IMR-90 (cell line): ENCODE results near the gene HOOK1. TPM values are rescaled to one million over a fixed set of nuclear protein-coding genes. Genes with fewer than 3 reads are reported as not detected.

Experiments
- ATAC-seq: fragments of 200-7000 bp; cut with Tn5 transposase; 2 replicates; pipeline ENCODE4 v1.9.1; 2020; ENCODE audit warnings: low read depth, mild to moderate bottlenecking, moderate library complexity
- BruUV-seq: library from RNA; stranded (reverse); fragments of 400-500 nt; replicated peaks from 2 replicates; lab custom pipeline; 2021; lab: Mats Ljungman, UMichigan
- CTCF ChIA-PET: fragments of 300-600 bp; formaldehyde crosslinking; extraction: SDS; loops from one replicate; lab custom pipeline; 2021; ENCODE audit warnings: antibody characterized with exemption; lab: Yijun Ruan, JAX
- POLR2A ChIA-PET: fragments of 300-600 bp; sonication (Branson Sonifier 250); formaldehyde crosslinking; loops from one replicate; lab custom pipeline; 2022; ENCODE audit warnings: antibody characterized with exemption; ENCODE audit not compliant: unreplicated experiment; lab: Charles Lee
- DNase-seq: peaks from one replicate; pipeline ENCODE4 v3.0.0; 2013
- H2AFZ ChIP-seq: replicated peaks from 2 replicates; pipeline ENCODE3; 2013; ENCODE audit warnings: low read length, mild to moderate bottlenecking; ENCODE audit not compliant: poor library complexity
- H2AK5ac ChIP-seq: 2 replicates; pipeline ENCODE4 v1.6.1; 2013; ENCODE audit warnings: low read depth, low read length, inconsistent platforms
- H2AK9ac ChIP-seq: replicated peaks from 2 replicates; pipeline ENCODE3; 2013; ENCODE audit warnings: mild to moderate bottlenecking, low read depth, low read length, moderate library complexity; ENCODE audit not compliant: poor library complexity
- H2BK120ac ChIP-seq: 2 replicates; pipeline ENCODE4 v1.6.1; 2013; ENCODE audit warnings: low read depth, low read length, inconsistent platforms
- H2BK15ac ChIP-seq: 3 replicates; pipeline ENCODE4 v1.6.1; 2013; ENCODE audit warnings: low read depth, low read length, inconsistent platforms
- H2BK20ac ChIP-seq: 2 replicates; pipeline ENCODE4 v1.6.1; 2013; ENCODE audit warnings: low read depth, mild to moderate bottlenecking, inconsistent platforms, low read length, moderate library complexity
- H2BK5ac ChIP-seq: 2 replicates; pipeline ENCODE4 v1.6.1; 2013; ENCODE audit warnings: mild to moderate bottlenecking, low read depth, low read length, inconsistent platforms; ENCODE audit not compliant: poor library complexity, severe bottlenecking
- H3K14ac ChIP-seq: replicated peaks from 2 replicates; pipeline ENCODE4 v1.6.1; 2013; ENCODE audit warnings: low read depth, low read length, inconsistent platforms
- H3K18ac ChIP-seq: 2 replicates; pipeline ENCODE4 v1.6.1; 2013; ENCODE audit warnings: low read depth, low read length, control low read depth
- H3K23ac ChIP-seq: 2 replicates; pipeline ENCODE4 v1.6.1; 2013; ENCODE audit warnings: low read depth, low read length, inconsistent platforms
- H3K27ac ChIP-seq: 2 replicates; pipeline ENCODE4 v1.5.1; 2013; ENCODE audit warnings: mild to moderate bottlenecking, control low read depth, low read length; ENCODE audit not compliant: insufficient read depth
- H3K27me3 ChIP-seq: 2 replicates; pipeline ENCODE4 v1.6.1; 2013; ENCODE audit warnings: low read length; ENCODE audit not compliant: control insufficient read depth, insufficient read depth
- H3K36me3 ChIP-seq: 2 replicates; pipeline ENCODE4 v1.6.1; 2013; ENCODE audit warnings: low read length, mixed read lengths; ENCODE audit not compliant: control insufficient read depth, insufficient read depth
- H3K4ac ChIP-seq: 2 replicates; pipeline ENCODE4 v1.6.1; 2013; ENCODE audit warnings: low read depth, low read length, inconsistent platforms
- H3K4me1 ChIP-seq: 2 replicates; pipeline ENCODE4 v1.6.1; 2013; ENCODE audit warnings: low read length, mixed read lengths; ENCODE audit not compliant: control insufficient read depth, insufficient read depth
- H3K4me2 ChIP-seq: 2 replicates; pipeline ENCODE4 v1.6.1; 2013; ENCODE audit warnings: low read depth, mild to moderate bottlenecking, control low read depth, low read length, moderate library complexity
- H3K4me3 ChIP-seq: 2 replicates; pipeline ENCODE4 v1.5.1; 2013; ENCODE audit warnings: low read depth, mild to moderate bottlenecking, control low read depth, low read length, moderate library complexity; ENCODE audit not compliant: insufficient read depth
- H3K56ac ChIP-seq: 2 replicates; pipeline ENCODE4 v1.6.1; 2013; ENCODE audit warnings: low read length, inconsistent platforms; ENCODE audit not compliant: insufficient read depth; ENCODE audit errors: extremely low read depth
- H3K79me1 ChIP-seq, 2 experiments: 2 replicates each; pipeline ENCODE4 v1.6.1; 2013; ENCODE audit warnings: low read length in 2 of 2, inconsistent platforms in 1 of 2, low read depth in 1 of 2
- H3K9ac ChIP-seq: 2 replicates; pipeline ENCODE4 v1.6.1; 2013; ENCODE audit warnings: low read depth, low read length, control low read depth
- H3K9me1 ChIP-seq: 2 replicates; pipeline ENCODE4 v1.6.1; 2013; ENCODE audit warnings: low read length, inconsistent platforms; ENCODE audit not compliant: insufficient read depth
- H3K9me3 ChIP-seq: 2 replicates; pipeline ENCODE4 v1.6.1; 2013; ENCODE audit warnings: low read length; ENCODE audit not compliant: control insufficient read depth, insufficient read depth
- H4K20me1 ChIP-seq: 2 replicates; pipeline ENCODE4 v1.6.1; 2013; ENCODE audit warnings: low read length, inconsistent platforms; ENCODE audit not compliant: insufficient read depth
- H4K5ac ChIP-seq: 2 replicates; pipeline ENCODE4 v1.6.1; 2013; ENCODE audit warnings: mild to moderate bottlenecking, low read depth, low read length, control low read depth
- H4K8ac ChIP-seq, 2 experiments: 2 replicates each; pipeline ENCODE4 v1.6.1; 2013; ENCODE audit warnings: low read depth in 2 of 2, low read length in 2 of 2, control low read depth in 1 of 2, inconsistent platforms in 1 of 2
- H4K91ac ChIP-seq: 2 replicates; pipeline ENCODE4 v1.6.1; 2013; ENCODE audit warnings: low read depth, low read length, inconsistent platforms; ENCODE audit not compliant: insufficient read depth
- BHLHE40 ChIP-seq: fragments of 150-350 bp; IDR thresholded peaks from 2 replicates; pipeline ENCODE4 v1.6.1; 2016; ENCODE audit warnings: mild to moderate bottlenecking, low read depth, low read length
- SMC3 ChIP-seq: fragments of 150-350 bp; IDR thresholded peaks from 2 replicates; pipeline ENCODE4 v1.6.1; 2016; ENCODE audit warnings: low read depth, mild to moderate bottlenecking, antibody characterized with exemption, low read length, moderate library complexity
- WGBS, 2 experiments: methylation state at CpG; one replicate each; pipeline versions ENCODE4 v1.1.5 to v1.1.7; 2013; ENCODE audit warnings: missing lambda C conversion rate in 2 of 2; ENCODE audit not compliant: insufficient read length in 1 of 2; ENCODE audit errors: extremely low coverage in 2 of 2; 5-methylcytosine and 5-hydroxymethylcytosine counted together
- dilution Hi-C: fragments of 300-500 bp; cut with HindIII; formaldehyde crosslinking; loops from one replicate; pipeline ENCODE4 v1.14.3; 2018; ENCODE audit warnings: low sequenced_read_pairs; ENCODE audit not compliant: unreplicated experiment
- in situ Hi-C: fragments of 300-500 bp; cut with MboI; formaldehyde crosslinking; loops from 3 replicates; pipeline ENCODE4 v1.14.3; 2019; ENCODE audit warnings: low sequenced_read_pairs, inconsistent platforms, mixed read lengths
- intact Hi-C: fragments of 100-400 bp; cut with micrococcal nuclease; formaldehyde crosslinking; loops from 2 replicates; pipeline ENCODE4 v1.10.0; 2022
- polyA plus RNA-seq, 3 experiments: library from polyadenylated mRNA; depleted of rRNA; stranded (reverse); fragments of >200 nt; gene quantifications; 2 replicates each; pipeline ENCODE4 v1.2.3, GENCODE V29; 2012; ENCODE audit warnings: low replicate concordance in 1 of 3
- total RNA-seq: library from RNA; depleted of rRNA; stranded (reverse); fragments of >200 nt; gene quantifications from 2 replicates; pipeline ENCODE4 v1.2.3, GENCODE V29; 2012

HOOK1 gene
- total and polyA plus RNA-seq, 2 of the 4 experiments (the other 2 are of a cell fraction): not detected

DNA sequence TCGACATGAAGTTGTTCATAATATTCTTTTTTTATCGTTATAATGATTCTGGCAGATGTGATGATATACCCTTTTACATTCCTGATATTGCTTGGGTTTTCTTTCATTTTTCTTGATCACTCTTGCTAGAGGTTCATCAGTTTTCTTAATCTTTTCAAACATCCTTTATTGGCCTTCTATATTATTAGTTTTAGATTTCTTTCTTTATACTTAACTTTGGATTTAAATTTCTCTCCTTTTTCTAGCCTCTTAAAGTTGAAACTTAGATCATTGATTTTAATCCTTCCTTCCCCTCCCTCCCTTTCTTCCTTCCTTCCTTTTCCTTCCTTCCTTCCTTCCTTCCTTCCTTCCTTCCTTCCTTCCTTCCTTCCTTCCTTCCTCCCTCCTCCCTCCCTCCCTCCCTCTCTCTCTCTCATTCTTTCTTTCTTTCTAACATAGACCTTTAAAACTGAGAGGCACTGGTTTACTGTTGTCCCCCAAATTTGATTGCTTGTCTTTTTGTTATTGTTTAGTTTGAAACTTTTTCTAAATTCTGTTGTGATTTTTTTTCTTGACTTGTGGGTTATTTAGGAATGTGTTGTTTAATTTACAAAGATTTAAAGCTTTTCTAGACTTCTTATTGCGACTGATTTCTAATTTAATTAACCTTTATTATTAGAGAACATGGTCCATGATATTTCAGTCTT, 31.6 kb downstream of the HOOK1 start:
- intact Hi-C loops (no loop called here), in situ Hi-C loops (no loop called here), dilution Hi-C loops (no loop called here)
- Histone ChIP-seq H3K4me2 (no peak overlapping the region), H2BK5ac (no peak overlapping the region), H3K4me3 (no peak overlapping the region), H3K9ac (no peak overlapping the region), H3K36me3 (no peaks in the 10 kb centered on the region), H3K79me1 (no peaks in the 10 kb centered on the region), H3K4ac (no peak overlapping the region), H3K9me3 (no peaks in the 10 kb centered on the region), H3K27ac (no peak overlapping the region), H3K9me1 (no peaks in the 10 kb centered on the region), H3K14ac (no peak overlapping the region), H2BK20ac (no peak overlapping the region), H2BK120ac (no peak overlapping the region), H3K18ac (no peak overlapping the region), H4K20me1 (no peaks in the 10 kb centered on the region), H4K8ac (no peak overlapping the region), H3K27me3 (no peaks in the 10 kb centered on the region), H3K4me1 (no peaks in the 10 kb centered on the region), H2AK9ac (no peak overlapping the region), H3K23ac (no peak overlapping the region), H3K56ac (no peak overlapping the region), H4K91ac (no peak overlapping the region), H4K5ac (no peak overlapping the region), H2AK5ac (no peak overlapping the region), H2AFZ (no peak overlapping the region), H2BK15ac (no peak overlapping the region)
- no CpG with 5 or more reads among the region's 3 CpGs for WGBS, 2 experiments
- no peak for ATAC-seq
- ChIA-PET POLR2A (no interaction called here), CTCF (no interaction called here)
- BruUV-seq: no TSS peak
- DNase-seq: no peak
- no peak for TF ChIP-seq SMC3
- TF ChIP-seq BHLHE40: no peak
